NK-92 treated with Interleukin-12 subunit alpha and Interleukin-12 subunit beta, amount 100 ng/mL, for 24 hours (cell line): ENCODE measurements around the gene TRPM2.

ENCODE experiments used
- DNase-seq: peaks from one replicate; lab custom pipeline; 2025; lab: John Stamatoyannopoulos, UW

The TRPM2 gene

DNA sequence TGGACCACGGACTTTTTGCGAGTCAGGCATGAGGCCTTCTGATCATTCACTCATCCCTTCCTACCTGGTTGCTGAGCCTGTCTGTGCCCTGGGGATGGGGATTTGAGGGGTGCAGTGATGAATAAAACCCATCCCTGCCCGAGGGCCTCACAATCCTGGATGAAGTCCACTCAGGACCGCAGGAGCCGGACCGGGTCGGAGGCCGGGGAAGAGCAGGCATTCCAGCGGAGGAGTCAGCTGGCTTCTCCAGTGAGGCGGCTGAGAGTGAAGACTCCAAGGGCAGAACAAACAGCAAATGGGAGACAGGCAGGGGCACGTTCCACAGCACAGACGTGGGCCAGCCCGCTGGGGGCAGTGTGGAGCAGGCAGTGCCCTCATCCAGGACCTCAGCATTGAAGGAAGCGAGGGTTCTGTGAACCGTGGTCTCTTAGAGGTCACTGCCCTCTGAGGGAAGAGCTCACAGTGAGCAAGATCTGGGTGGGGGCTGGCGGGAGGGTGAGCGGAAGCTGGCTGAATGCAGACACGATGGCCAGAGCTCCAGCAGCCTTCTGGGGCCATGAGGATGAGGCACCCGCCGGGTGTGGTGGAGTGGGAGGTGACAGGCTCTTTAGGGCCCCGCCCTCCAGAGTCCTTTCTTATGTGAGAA, 91.0 kb downstream of the TRPM2 start:
- DNase-seq, result no peak

DNA sequence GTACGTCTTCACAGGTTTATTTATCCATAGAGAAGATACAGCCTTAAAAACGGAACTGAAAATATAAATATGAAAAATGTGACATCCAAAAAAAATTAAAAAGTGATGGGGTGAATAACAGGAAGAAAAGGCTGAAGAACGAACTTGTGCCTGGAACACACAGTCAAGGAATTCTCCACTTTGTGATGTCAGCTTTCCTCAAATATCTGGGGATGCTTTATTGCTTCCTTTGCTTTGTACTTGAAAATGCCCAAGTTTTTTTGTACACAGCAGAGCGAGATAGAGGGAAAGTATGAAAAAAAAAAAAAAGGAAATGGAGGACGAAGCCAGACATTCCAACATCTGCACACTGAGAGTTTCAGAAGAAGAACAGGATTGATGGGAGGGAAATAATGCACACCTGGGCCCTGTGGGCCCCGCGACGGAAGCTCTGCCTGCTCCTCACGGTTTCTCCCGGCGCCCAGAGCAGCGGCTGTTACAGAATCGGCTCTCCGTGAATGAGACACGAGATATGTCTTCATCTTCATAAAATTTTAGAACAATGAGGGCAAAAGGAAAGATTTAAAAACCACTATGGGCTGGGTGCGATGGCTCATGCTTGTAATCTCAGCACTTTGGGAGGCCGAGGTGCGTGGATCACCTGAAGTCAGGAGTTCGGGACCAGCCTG, 91.9 kb downstream of the TRPM2 start:
- DNase-seq, result no peak

- DNase-seq, result no peak
Observed at GRCh38 chr21:44448651-44449131, 95.3 kb downstream of the TRPM2 start.

GRCh38 chr21:44449473-44450363, 96.3 kb downstream of the TRPM2 start:
- no peak for DNase-seq

GRCh38 chr21:44450402-44450801, 97.0 kb downstream of the TRPM2 start:
- no peak for DNase-seq

- no peak for DNase-seq
Observed at GRCh38 chr21:44450999-44451398, 97.6 kb downstream of the TRPM2 start.

- no peak for DNase-seq
Observed at GRCh38 chr21:44453120-44453519, 99.7 kb downstream of the TRPM2 start.

- no peak for DNase-seq
Observed at GRCh38 chr21:44454058-44454457, 100.6 kb downstream of the TRPM2 start.

DNA sequence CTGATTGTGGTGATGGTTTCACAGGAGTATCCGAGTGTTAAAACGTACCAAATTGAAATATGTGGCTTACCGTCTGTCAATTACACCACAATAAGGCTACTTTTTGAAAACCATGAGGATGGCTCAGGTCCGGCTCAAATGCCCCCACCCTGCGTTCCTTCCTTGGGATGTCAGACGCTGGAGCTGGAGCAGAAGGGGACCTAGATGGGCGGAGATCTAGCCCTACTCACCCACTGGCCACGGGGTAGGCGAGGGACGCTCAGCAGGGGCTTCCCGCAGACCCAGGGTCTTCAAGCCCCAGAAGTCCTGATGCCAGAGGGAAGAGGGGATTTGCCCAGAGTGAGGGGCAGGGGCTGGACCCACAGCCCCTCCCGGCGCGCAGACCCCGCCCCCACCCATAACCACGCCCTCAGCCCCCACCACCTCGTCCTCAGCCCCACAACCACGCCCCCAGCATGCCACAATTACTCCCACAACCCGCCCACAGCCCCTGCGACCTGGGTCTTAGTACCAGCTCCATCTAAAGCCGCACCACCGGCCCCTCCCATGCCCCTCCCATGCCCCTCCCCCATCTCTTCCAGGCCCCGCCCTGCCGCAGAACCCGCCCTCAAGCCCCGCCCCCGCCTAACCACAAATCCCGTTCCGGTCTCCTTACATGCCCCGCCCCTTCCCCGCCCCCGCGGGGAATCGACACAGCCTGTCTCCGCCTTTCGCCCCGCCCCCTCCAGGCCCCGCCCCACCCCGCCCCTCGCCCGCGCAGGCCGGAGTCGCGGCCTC, 101.5 kb downstream of the TRPM2 start, which contains the start of gene LRRC3:
Gene LRRC3 (plus strand): TSS at position 764 of the 777 bp plus-strand sequence. CDS start 1,135 bp downstream, outside the sequence.
- no peak for DNase-seq

- no peak for DNase-seq
Observed at GRCh38 chr21:44455524-44456213, 102.2 kb downstream of the TRPM2 start.

- DNase-seq, result no peak
Observed at GRCh38 chr21:44456214-44456914, 102.9 kb downstream of the TRPM2 start.

- DNase-seq, result no peak
Observed at GRCh38 chr21:44456915-44457736, 103.7 kb downstream of the TRPM2 start.

DNA sequence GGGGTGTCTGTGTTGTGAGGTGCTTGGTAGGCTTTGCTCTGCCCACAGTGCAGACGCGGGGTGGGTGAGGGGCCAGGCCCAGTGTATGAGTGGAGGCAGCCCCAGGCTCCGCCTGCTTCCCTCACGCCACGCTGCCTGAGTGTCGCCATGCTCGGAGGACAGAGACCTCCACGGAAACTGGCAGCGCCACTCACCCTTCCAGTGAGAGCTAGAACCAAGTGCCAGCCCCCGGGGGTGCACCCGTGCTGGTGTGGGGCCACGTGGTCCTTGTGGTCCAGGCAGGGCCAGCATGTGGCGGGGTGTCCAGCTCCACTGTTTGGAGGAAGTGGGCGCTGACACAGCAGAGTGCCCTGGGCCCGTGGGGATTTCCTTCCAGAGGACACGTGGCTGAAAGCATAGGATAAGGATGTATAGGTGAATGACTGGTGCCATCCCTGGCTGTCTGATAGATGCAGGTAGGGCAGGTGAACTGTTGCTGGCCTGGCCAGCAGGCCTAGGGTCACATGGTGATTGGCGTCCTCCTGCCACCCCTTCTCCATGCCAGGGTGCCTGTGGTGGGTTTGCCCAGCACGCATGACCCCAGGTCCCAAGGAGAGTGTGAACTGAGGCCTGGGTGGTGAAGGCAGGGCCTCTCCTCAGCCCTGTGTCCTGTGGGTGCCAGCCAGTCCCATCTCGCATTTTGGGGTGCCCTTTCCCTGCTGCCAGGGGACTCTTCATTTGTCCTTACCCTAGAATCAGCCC, 105.7 kb downstream of the TRPM2 start:
- no peak for DNase-seq

DNA sequence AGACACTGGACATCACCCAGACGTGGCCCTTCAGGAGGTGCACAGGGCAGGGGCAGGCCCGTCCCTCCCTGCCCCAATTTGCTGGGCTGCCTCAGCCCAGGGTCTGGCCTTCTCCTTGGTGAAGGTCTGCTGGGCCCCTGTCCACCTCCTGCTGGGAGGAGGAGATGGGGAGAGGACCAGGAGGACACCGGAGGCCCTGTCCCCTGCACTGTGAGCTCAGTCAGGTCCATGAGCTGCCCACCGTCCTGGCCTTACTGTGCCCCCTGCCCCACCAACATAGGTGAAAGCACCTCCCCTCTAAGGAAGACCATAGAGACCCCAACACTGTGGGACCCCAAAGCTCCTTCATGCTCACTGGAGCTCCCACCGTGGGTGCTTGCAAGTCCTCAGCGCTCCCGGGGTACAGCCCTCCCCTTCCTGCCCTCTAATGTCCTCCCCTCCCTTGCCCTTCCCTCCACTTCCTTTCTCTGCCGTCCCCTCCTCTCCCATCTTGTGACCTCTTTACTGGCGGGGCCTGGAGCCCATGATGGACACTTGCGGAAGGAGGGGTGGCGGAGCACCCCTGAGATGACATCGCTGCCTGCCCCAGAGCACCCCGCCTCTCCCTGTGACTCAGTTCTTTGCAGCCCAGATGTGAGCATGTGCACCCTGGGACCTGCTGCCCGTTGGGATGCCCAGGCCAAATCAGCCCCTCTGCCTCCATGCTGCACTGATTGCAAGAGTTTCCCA, 106.5 kb downstream of the TRPM2 start:
- DNase-seq, result no peak

DNA sequence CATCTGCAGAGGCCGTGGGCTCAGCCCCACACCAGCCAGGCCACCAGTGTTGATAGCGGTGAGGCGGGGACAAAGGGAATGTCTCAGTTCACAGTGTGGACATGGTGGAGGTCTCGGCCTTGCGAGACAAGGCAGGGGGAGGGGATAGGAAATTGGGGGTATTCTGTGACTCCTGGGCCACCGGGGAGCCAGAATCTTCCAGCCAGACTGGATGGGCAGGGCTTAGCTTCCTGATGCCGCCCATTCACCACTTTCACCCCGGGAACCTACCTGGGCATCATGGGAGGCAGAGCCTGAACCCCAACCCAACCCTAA, 107.0 kb downstream of the TRPM2 start:
- DNase-seq, result no peak

GRCh38 chr21:44461005-44461404, 107.6 kb downstream of the TRPM2 start:
- DNase-seq, result no peak

- DNase-seq, result no peak
Observed at GRCh38 chr21:44461464-44462001, 108.1 kb downstream of the TRPM2 start.
